Hippocampal formation (tissue), 2 donors: ENCODE data around the gene MFSD12.
A peak's percentile ranks its signal among the peaks of the same experiment; 100 is the strongest.

Experiments
- DNase-seq, 2 donors: peaks; one replicate each; lab custom pipeline; 2025; lab: John Stamatoyannopoulos, UW

Gene MFSD12

DNA sequence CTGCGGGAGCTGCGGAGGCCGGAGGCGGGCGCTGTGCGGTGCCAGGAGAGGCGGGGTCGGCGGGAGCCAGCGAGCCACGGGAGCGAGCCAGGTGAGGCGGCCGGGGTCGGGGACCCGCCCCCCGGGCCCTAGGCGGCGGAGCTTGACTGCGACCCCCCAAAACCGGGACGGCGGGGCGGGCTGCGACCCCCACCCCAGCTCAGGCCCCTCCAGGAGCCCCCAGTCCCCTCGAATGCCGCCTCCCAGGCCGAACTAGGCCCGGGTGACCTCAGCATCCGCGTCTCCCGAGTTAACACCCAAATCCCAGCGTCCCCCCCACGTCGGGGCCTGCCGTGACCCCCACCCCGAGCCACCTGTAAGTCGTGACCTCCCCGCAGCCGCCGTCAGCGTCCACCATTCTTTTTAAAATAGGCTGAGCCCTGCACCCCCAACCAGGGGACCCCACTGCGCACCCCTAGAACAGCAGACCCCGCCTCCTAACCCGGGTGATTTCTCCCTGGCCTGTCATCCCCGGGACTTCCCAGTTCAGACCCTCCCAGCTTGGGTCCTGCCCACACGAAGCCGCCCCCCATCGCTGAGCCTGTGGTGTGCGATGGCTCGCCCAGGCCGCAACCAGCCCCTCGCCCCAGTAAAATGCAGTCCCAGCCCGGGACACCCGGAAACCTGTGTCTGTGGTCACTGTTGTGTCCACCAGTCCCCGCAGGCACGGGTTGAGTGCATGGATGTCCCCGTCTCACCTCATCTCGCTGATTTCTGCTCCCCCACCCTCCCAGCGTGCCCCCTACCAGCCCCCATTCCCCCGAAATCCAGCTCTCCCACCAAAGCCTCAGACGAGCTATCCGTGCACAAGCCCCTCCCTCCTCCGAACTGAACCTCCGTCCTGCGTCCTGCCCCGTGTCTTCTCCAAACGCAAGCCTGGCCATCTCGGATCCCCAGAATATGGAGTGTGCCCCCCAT lies 50.7 kb downstream of the MFSD12 start:
- no peak for DNase-seq

DNA sequence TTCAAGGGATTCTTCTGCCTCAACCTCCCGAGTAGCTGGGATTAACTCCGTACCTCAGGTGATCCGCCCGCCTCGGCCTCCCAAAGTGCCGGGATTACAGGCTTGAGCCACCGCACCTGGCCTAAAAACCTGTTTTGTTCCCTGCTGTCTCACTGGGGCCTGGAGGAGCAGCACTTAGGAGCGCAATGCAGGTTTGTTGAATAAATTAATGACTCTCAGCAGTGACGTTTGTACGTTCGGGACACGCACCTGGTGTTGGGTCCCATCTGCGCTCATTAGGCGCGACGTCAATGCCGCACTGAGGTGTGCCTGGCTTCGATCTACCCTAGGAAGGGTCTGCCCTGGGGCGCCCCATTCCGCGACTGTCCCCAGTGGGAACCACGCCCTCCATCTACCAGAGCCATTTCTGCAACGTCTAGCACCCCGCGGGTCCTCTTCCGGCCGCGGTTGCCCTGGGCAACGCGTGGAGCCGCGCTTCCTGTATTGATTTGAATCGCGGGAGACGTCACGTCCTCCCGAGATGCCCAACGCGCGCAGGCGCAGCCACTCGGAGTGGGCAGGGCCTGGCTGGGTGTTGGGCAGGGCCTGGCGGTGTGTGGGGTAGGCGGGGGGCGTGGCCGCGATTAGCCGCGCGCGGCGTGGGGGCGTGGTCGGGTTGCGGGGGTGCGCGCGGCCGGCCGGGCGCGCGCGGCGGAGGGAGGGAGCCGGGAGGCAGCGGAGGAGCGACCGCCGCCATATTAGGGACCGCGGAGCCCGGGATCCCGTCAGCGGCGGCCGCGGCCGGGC lies 51.6 kb downstream of the MFSD12 start, which contains the start of gene FZR1:
Gene FZR1, plus strand, starts transcription at position 714 of the 786 bp plus-strand sequence. CDS start 16,679 bp downstream, outside the sequence.
- DNase-seq, result peak; percentile 91 to 99

DNA sequence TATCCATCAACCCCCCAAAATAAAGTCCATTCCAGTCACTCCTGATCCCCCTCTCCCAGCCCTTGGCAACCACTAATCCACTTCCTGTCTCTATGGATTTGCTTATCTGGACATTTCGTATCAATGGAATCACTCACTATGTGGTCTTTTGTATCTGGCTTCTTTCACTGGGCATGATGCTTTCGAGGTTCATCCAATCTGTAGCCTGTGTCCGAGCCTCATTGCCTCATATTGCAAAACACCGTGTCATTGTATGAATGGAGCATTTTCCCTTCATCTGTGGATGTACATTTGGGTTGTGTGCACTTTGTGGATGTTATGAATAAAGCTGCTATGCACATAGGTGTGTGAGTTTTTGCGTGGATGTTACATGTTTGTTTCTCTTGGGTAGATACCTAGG lies 52.7 kb downstream of the MFSD12 start:
- no peak for DNase-seq

DNA sequence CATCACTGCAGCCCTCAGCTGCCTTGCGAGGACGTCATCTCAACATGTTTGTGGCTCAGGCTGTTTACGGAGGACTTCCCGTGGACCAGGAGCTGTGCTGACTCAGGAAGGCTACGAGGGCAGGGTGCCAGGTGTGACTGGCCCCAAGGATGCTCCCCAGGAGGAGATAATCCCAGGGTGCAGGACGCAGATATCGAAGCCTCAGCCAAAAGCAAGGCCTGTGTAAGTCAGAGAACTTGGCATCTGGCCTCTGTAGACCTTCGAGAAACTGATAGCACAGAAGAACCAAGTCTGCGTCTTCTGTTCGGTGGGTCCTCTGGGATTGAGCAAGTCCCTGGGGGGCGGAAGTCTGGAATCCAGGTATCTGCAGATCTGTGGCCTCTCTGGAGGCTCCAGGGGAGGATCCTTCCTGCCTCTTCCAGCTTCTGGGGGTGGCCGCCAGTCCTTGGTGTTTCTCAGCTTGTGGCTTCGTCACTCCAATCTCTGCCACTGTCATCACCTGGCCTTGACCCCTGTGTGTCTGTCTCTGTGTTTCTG lies 54.3 kb downstream of the MFSD12 start:
- no peak for DNase-seq

DNA sequence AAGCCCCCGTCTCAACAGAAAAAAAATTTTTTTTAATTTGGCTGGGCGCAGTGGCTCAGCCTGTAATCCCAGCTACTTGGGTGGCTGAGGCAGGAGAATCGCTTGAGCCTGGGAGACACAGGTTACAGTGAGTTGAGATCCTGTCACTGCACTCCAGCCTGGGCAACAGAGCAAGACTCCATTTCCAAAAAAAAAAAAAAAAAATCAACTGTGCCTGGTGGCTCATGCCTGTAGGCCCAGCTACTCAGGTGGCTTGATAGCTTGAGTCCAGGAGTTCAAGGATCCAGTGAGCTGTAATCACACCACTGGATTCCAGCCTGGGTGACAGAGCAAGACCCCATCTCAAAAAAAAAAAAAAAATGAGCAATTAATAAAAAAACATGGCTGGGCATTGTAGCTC lies 55.6 kb downstream of the MFSD12 start:
- no peak for DNase-seq

DNA sequence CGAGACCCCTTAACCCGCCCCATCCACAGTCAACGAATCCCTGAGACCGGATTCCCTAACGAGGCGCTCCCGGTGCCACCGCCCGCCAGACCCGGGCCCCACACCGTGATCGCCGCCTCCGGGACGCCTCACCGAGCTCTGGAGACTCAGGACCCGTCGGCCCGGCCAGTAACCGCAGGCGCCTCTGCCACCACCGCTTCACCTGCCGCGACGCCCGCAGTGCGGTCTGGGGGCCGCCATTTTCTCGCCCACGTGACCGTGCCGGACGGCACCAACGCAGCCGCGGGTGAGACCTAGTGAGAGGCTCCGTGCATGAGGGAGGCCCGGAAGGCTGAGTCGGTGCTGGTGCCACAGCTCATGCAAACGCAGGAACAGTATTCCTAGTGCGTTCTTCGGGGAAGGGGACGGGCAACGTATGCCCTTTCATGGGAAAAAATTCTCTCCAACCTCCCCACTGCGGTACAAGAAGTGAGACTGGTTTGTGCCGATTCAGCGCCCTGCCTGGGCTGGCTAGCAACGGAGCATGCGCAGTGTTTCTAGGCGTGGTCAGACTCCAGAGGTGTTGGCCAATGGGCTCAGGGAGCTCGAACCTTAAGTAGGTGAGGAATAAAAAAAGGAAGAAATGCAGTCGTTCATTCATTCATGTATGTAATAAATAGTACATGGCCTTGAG lies 56.8 kb downstream of the MFSD12 start, which contains the start of gene DOHH:
Gene DOHH, minus strand, starts transcription at position 246 of the 673 bp plus-strand sequence. CDS start 3,860 bp downstream, outside the sequence.
- peak; percentile 90 to 96 for DNase-seq

DNA sequence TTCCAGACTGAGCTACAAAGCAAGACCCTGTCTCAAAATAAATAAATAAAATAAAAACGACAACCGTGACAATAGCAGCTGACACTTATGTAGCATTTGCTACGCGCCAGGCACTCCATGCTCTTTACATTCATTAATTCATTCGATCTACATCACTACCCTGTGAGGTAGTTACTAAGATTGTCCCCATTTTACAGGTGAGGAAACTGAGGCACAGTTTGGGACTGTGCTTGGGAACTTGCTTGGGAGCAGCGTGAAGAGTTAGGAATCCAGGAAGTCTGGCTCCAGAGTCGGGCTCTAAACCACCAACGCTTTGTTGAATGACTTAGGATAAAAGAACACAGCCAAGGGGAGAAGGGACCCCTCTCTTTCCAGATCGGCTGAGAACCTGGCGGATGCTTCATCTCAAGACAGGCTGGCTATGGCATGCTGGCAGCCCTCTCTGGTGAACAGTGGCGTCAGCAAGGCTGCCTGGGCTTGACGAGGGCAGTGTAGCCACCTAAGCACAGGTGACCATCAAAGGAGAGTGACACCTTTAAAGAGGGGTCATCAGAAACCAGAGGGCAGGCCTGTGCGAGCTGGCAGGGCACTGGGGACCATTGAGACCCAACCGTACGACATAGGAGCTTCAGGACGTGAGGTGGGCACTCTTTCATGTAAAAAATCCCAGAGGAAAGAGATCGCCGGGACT lies 57.5 kb downstream of the MFSD12 start:
- no peak for DNase-seq

DNA sequence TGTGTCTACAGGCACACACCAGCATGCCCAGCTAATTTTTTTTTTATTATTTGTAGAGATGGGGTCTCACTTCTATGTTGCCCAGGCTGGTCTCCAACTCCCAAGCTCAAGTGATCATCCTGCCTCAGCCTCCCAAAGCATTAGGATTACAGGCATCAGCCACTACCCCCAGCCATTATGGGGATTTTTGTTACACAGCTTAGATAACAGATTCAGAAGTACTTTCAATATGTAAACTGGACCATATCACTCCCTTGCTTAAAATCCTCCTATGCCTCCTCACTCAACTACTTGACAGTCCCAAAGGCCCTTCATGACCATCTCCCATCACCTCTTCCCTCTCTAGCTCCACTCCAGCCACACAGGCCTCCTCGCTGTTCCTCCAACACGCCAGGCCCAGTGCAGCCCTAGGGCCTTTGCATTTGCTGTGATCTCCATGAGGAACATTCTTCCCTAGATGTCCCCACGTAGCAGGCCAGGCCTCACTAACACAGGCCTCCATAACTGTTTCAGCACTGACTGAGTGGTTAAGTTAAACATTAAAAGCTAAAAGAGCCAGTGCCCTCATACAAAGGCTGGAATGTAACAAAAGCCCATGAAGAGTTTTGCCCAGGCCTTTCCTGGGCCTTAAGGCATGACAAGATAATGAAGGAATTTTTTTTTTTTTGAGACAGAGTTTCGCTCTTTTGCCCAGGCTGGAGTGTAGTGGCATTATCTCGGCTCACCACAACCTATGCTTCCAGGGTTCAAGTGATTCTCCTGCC lies 59.4 kb downstream of the MFSD12 start:
- DNase-seq, result no peak

DNA sequence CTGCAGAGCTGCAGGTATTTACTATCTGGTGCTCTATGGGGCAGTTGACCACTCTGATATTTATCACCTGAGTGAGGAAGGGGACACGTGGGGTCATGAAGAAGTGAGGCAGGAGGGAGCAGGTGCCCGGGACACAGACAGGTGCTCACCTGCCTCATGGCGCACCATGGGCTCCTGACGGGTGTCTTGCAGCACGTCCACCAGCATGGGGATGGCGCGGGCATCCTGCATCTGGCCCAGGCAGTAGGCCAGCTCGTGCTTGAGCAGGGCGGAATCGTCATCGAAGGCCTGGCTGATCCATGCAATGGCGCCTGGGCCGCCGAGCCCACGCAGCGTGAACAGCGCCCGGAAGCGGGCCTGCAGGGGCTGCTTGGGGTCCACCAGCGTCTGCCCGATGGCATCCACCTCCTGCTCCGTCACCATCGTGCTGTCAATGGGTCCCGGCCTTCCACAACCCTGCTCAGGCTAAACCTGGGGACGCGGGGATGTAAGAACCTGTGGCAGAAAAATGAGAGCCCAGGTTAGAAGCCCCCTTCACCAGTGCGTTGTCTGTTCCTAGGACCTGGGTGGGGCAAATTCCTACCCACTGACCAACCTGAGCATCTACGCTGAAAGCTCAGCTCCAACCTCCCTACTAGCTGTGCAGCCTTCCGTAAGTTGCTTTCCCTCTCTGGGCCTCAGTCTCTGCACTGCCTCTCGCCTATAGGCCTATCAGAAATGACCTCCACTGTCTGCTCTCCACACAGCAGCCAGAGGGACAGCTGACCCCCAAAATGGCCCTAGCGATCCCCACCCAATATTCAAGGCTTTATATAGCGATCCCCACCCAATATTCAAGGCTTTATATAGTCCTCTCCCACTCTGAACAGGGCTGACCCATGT lies 60.8 kb downstream of the MFSD12 start:
- DNase-seq, result no peak

DNA sequence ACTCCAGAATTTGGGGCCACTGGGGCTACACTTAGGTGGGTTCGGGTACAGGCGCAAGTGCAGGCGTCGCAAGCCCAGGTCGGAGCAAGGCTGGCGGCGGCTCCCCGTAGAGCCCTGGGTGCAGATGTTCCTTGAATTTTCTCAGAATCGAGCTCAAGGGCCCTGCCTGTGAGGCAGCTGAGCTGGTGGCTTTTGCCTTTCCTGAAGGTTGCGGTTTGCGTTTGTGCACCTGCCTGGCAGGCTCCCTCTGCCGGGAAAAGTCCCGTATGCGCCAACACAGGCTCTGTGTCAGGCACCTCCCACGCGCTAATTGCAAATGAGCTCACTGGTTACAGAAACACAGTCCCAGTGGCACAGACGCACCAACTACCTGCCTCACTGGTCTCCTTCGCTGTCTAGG lies 62.8 kb downstream of the MFSD12 start:
- DNase-seq, result no peak
